IPS-20b (cell line): ENCODE data around the gene SIN3A.
A peak's percentile ranks its signal among the peaks of the same experiment; 100 is the strongest.
"Not testable (repeated sequence)": the region's sequence is repeated elsewhere in the genome, so short reads cannot be mapped to it uniquely, and the experiment has no call there.

Source experiments
- H3K27ac ChIP-seq: one replicate; pipeline ENCODE4 v1.5.1; 2013; ENCODE audit warnings: low read length
- H3K27me3 ChIP-seq: 2 replicates; pipeline ENCODE4 v1.6.1; 2013; ENCODE audit warnings: mild to moderate bottlenecking, low read length, inconsistent platforms; ENCODE audit not compliant: insufficient read depth
- H3K36me3 ChIP-seq: 2 replicates; pipeline ENCODE4 v1.6.1; 2013; ENCODE audit warnings: low read depth, mild to moderate bottlenecking, inconsistent platforms, low read length, moderate library complexity; ENCODE audit not compliant: insufficient read depth
- H3K4me1 ChIP-seq: 2 replicates; pipeline ENCODE4 v1.6.1; 2013; ENCODE audit warnings: mild to moderate bottlenecking, control low read depth, inconsistent platforms, low read length, moderate library complexity; ENCODE audit not compliant: insufficient read depth
- H3K4me3 ChIP-seq: 2 replicates; pipeline ENCODE4 v1.5.1; 2013; ENCODE audit warnings: mild to moderate bottlenecking, low read length, inconsistent platforms
- H3K9ac ChIP-seq: 2 replicates; pipeline ENCODE4 v1.6.1; 2013; ENCODE audit warnings: low read depth, mild to moderate bottlenecking, inconsistent platforms, low read length, moderate library complexity
- H3K9me3 ChIP-seq: 2 replicates; pipeline ENCODE4 v1.6.1; 2013; ENCODE audit warnings: mild to moderate bottlenecking, low read depth, low read length, inconsistent platforms; ENCODE audit not compliant: insufficient read depth

SIN3A gene

GRCh38 chr15:75350601-75351361 lies 100.7 kb downstream of the SIN3A start:
- Histone ChIP-seq H3K27ac (no peak overlapping the region), H3K4me1 (no peaks in the 10 kb centered on the region)

DNA sequence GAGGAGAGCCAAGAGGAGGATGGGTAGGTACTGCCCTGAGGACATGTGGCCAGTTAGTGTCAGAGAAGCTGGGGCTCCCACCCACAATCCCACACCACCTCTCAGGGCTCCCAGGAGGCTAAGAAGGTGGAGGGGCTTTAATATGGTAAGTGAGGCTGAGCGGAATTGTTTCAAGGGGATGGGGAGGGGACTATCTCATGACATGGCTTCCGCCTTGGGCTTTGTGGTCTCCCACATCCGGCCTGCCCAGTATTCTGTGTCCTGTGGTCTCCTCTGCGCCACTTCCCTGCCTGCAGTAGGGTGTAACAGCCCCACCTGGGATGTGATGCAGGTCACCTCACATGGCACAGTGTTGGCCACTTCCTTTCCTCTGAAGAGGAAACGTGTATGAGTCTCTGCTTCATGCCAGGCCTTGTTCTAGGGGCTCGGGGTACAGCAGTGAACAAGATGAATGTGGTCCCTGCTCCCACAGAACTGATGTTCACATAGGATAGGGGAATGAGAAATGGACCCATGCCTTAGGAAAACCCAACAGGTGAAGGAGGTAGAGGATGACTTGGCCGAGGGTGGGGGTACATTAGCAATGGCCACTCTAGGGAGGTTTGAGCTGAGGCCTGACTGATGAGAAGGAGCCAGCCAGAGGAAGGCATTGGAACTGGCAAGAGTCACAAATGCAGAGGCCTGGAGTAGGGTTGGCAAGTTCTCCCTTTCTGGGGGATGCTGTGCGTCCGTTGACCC lies 101.5 kb downstream of the SIN3A start:
- Histone ChIP-seq H3K4me1 (no peaks in the 10 kb centered on the region), H3K9me3 (no peaks in the 10 kb centered on the region), H3K4me3 (no peak overlapping the region), H3K27me3 (peaks cover 55% of the 10 kb centered on the region), H3K9ac (no peak overlapping the region), H3K36me3 (no peaks in the 10 kb centered on the region), H3K27ac (no peak overlapping the region)

More at GRCh38 chr15:75350601-75351361, 100.7 kb downstream of the SIN3A start:
- Histone ChIP-seq H3K4me3 (no peak overlapping the region), H3K36me3 (no peaks in the 10 kb centered on the region), H3K27me3 (peaks cover 48% of the 10 kb centered on the region), H3K9ac (no peak overlapping the region), H3K9me3 (no peaks in the 10 kb centered on the region)

DNA sequence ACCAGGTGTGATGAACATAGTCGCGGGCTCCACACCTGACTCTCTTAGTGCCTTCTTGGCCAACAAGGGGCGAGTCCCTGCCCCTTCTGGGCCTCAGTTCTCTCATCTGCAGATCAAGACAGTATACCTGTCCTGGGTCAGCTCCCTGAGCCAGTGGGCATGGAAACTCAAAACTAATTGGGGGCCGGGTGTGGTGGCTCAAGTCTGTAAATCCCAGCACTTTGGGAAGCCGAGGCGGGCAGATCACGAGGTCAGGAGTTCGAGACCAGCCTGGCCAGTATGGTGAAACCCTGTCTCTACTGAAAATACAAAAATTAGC lies 102.2 kb downstream of the SIN3A start:
- not testable (repeated sequence) for H3K4me3 ChIP-seq, H3K36me3 ChIP-seq, H3K27ac ChIP-seq, H3K4me1 ChIP-seq, H3K9me3 ChIP-seq, H3K9ac ChIP-seq
- H3K27me3 ChIP-seq = peaks cover 55% of the 10 kb centered on the region

DNA sequence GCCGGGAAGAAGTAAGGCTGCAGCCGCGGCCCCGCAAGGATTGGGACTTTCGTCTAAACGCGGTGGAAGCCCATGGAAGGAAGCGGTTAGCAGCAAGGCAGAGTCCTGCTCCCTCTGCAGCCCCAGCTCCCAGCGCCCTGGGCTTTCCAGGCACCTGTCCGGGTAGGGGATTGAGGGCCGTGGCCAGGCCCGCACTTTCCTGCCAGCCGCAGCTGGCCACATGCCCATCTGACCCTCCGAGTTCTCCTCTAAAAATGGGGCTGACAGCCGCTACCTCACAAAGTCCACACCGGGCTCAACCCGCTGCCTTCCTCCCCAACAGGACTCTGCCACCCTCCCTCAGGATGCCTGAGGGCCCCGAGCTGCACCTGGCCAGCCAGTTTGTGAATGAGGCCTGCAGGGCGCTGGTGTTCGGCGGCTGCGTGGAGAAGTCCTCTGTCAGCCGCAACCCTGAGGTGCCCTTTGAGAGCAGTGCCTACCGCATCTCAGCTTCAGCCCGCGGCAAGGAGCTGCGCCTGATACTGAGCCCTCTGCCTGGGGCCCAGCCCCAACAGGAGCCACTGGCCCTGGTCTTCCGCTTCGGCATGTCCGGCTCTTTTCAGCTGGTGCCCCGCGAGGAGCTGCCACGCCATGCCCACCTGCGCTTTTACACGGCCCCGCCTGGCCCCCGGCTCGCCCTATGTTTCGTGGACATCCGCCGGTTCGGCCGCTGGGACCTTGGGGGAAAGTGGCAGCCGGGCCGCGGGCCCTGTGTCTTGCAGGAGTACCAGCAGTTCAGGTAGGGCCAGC lies 102.7 kb downstream of the SIN3A start:
- Histone ChIP-seq H3K9me3 (no peaks in the 10 kb centered on the region), H3K4me1 (no peaks in the 10 kb centered on the region), H3K4me3 (peak overlapping the region; percentile 80), H3K36me3 (no peaks in the 10 kb centered on the region), H3K27me3 (peaks cover 55% of the 10 kb centered on the region), H3K27ac (no peak overlapping the region), H3K9ac (peak overlapping the region; percentile 58; the same call in 1 of the 2 replicates)

DNA sequence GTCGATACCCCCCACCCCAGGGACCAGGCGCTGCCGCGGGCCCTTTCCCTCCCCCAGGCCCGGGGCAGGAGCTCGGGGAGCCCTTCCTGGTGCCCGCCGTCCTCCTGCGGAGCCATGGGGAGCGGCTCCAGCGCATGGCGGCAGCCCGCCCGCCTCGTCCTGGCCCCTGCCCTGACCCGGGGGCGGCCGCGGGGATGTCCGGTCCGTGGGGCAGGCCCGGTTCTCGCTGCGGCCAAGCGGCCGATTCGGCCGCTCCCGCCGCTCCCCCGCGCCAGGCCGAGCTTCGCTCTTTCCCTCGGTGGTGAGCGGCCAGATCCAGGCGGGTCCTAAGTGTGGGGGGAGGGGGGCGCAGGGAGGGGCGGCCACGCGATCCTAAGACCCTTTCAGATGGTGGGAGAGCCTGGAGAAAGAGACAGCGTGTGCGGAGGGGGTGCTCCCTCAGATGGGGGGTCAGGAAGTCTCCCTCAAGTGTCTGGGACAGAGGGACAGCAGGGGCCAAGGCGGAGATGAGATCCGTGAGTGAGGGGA lies 103.4 kb downstream of the SIN3A start:
- H3K27me3 ChIP-seq = peaks cover 55% of the 10 kb centered on the region

GRCh38 chr15:75347222-75348033 lies 104.1 kb downstream of the SIN3A start:
- H3K27me3 ChIP-seq = peaks cover 55% of the 10 kb centered on the region
- no peaks in the 10 kb centered on the region for H3K36me3 ChIP-seq
- H3K27ac ChIP-seq = no peak overlapping the region
- H3K4me1 ChIP-seq = no peaks in the 10 kb centered on the region
- H3K9me3 ChIP-seq = no peaks in the 10 kb centered on the region
- peak overlapping the region; percentile 58; the same call in 1 of the 2 replicates for H3K9ac ChIP-seq
- H3K4me3 ChIP-seq = peak overlapping the region; percentile 80

More for the DNA sequence above, 103.4 kb downstream of the SIN3A start:
- no peaks in the 10 kb centered on the region for H3K9me3 ChIP-seq
- H3K9ac ChIP-seq = peak overlapping the region; percentile 58; the same call in 1 of the 2 replicates
- H3K4me1 ChIP-seq = no peaks in the 10 kb centered on the region
- H3K4me3 ChIP-seq = peak overlapping the region; percentile 80
- no peaks in the 10 kb centered on the region for H3K36me3 ChIP-seq
- H3K27ac ChIP-seq = no peak overlapping the region

- H3K27ac ChIP-seq = no peak within 1 kb of the TSS
- no peaks in the 10 kb centered on the region for H3K36me3 ChIP-seq
- H3K27me3 ChIP-seq = peaks cover 55% of the 10 kb centered on the region
- no peaks in the 10 kb centered on the region for H3K9me3 ChIP-seq
- peak within 1 kb of the TSS; percentile 80 for H3K4me3 ChIP-seq
- no peaks in the 10 kb centered on the region for H3K4me1 ChIP-seq
- H3K9ac ChIP-seq = peak within 1 kb of the TSS; percentile 58; the same call in 1 of the 2 replicates
Measured at GRCh38 chr15:75346796-75347221, 104.7 kb downstream of the SIN3A start, which contains the start of gene NEIL1. Gene NEIL1, plus strand, starts transcription at chr15:75347039. Its CDS starts 1,867 bp downstream, at chr15:75348906.

DNA sequence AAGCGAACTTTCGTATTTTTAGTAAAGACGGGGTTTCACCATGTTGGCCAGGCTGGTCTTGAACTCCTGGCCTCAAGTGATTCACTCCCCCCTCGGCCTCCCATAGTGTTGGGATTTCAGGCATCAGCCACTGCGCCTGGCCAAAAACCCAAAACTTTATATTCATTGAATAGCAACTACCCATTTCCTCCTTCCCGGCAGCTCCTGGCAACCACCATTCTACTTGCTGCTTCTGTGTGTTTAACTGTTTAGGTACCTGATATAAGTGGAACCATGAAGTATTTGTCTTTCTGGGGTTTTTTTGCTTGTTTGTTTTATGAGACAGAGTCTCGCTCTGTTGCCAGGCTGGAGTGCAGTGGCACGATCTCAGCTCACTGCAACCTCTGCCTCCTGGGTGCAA lies 107.5 kb downstream of the SIN3A start:
- H3K4me3 ChIP-seq, H3K27ac ChIP-seq, H3K9ac ChIP-seq, H3K4me1 ChIP-seq, H3K9me3 ChIP-seq: not testable (repeated sequence)
- H3K36me3 ChIP-seq = peaks cover 22% of the 10 kb centered on the region
- peaks cover 38% of the 10 kb centered on the region for H3K27me3 ChIP-seq

DNA sequence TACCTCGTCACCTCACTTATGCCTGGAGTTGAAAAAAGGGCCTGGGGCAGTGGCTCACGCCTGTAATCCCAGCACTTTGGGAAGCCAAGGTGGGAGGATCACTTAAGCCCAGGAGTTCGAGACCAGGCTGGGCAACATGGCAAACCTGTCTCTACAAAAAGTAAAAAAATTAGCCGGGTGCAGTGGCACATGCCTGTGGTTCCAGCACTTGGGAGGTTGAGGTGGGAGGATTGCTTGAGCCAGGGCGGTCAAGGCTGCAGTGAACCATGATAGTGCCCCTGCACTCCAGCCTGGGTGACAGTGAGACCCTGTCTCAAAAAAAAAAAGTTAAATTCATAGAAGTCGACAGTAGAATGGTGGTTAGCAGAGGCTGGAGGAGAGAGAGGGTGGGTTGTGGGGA lies 109.3 kb downstream of the SIN3A start:
- Histone ChIP-seq H3K27me3 (peaks cover 21% of the 10 kb centered on the region), H3K4me1 (no peaks in the 10 kb centered on the region), H3K9me3 (no peaks in the 10 kb centered on the region), H3K27ac (no peak overlapping the region), H3K4me3 (no peak overlapping the region), H3K36me3 (peaks cover 22% of the 10 kb centered on the region), H3K9ac (no peak overlapping the region)

DNA sequence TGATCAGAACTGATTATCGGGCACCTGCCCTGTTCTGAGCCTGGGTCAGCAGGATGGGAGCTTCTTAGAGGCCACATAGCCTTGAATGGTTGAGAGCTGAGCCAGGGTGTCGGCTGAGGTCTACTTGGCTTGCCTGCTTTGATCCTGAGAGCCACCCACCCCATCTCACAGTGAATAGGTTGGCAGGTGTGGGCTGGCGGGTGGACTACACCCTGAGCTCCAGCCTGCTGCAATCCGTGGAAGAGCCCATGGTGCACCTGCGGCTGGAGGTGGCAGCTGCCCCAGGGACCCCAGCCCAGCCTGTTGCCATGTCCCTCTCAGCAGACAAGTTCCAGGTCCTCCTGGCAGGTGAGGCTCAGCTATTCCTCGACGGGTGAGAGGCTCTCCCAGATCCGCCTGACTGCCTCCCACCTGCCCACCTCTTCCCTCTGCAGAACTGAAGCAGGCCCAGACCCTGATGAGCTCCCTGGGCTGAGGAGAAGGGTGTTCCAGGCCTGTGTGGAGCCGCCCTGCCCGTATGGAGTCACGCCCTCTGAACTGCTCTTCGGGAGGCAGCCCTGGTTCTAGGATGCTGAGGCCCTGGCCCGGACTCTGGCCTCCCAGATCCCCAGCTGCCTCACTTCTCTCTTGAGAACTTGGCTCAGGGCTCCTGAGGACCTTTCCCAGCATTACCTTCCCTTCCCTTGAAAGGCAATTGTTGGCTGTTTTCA lies 111.8 kb downstream of the SIN3A start:
- H3K36me3 ChIP-seq = peaks cover 22% of the 10 kb centered on the region
- no peaks in the 10 kb centered on the region for H3K27me3 ChIP-seq
- H3K4me3 ChIP-seq = no peak overlapping the region
- no peaks in the 10 kb centered on the region for H3K9me3 ChIP-seq
- no peak overlapping the region for H3K27ac ChIP-seq
- H3K9ac ChIP-seq = no peak overlapping the region
- H3K4me1 ChIP-seq = peaks cover 4% of the 10 kb centered on the region; the same call in 1 of the 2 replicates
